HepG2 (cell line): ENCODE measurements around the gene SIX4. TPM values are rescaled to one million over a fixed set of nuclear protein-coding genes. Genes with fewer than 3 reads are reported as not detected.

Experiments used
- CCDC6 ChIP-seq: sonication (generic); formaldehyde crosslinking; IDR thresholded peaks from 2 replicates; pipeline ENCODE4 v1.8.1; 2022; ENCODE audit warnings: mild to moderate bottlenecking, missing genetic modification reagents, moderate library complexity
- FIP1L1 ChIP-seq: fragments of 200-400 bp; formaldehyde crosslinking; IDR thresholded peaks from 2 replicates; pipeline ENCODE4 v1.6.1; 2018; ENCODE audit warnings: low read depth, mild to moderate bottlenecking, low read length, moderate library complexity, borderline replicate concordance; ENCODE audit not compliant: insufficient read depth
- GFI1 ChIP-seq: sonication (generic); formaldehyde crosslinking; IDR thresholded peaks from 2 replicates; pipeline ENCODE4 v1.5.0; 2020; ENCODE audit warnings: missing genetic modification reagents, mild to moderate bottlenecking, borderline replicate concordance
- NPAS2 ChIP-seq: sonication (generic); formaldehyde crosslinking; IDR thresholded peaks from 2 replicates; pipeline ENCODE4 v1.8.0; 2022; ENCODE audit warnings: mild to moderate bottlenecking, missing genetic modification reagents, borderline replicate concordance
- RFXANK ChIP-seq: IDR thresholded peaks from 2 replicates; pipeline ENCODE4 v1.6.1; 2016
- SRSF1 ChIP-seq: fragments of 200-400 bp; formaldehyde crosslinking; optimal IDR thresholded peaks from 2 replicates; pipeline ENCODE3; 2017; ENCODE audit warnings: mild to moderate bottlenecking, low read depth, low read length, moderate library complexity
- STAG1 ChIP-seq: sonication (generic); formaldehyde crosslinking; IDR thresholded peaks from 2 replicates; pipeline ENCODE4 v1.4.0; 2020; ENCODE audit warnings: missing genetic modification reagents
- TCF7 ChIP-seq: sonication (generic); IDR thresholded peaks from 2 replicates; pipeline ENCODE4 v1.6.1; 2016; ENCODE audit warnings: antibody characterized with exemption, low read depth
- ZBTB38 ChIP-seq: sonication (generic); formaldehyde crosslinking; IDR thresholded peaks from 2 replicates; pipeline ENCODE4 v1.5.1; 2020; ENCODE audit warnings: mild to moderate bottlenecking, missing genetic modification reagents
- ZNF10 ChIP-seq: sonication (generic); formaldehyde crosslinking; IDR thresholded peaks from 2 replicates; pipeline ENCODE4 v1.4.0; 2020; ENCODE audit warnings: mild to moderate bottlenecking, low read depth, missing genetic modification reagents, borderline replicate concordance
- ZNF264 ChIP-seq: sonication (generic); formaldehyde crosslinking; IDR thresholded peaks from 2 replicates; pipeline ENCODE4 v1.4.0; 2020; ENCODE audit warnings: missing genetic modification reagents
- ZNF30 ChIP-seq: sonication (generic); formaldehyde crosslinking; IDR thresholded peaks from 2 replicates; pipeline ENCODE4 v1.5.0; 2020; ENCODE audit warnings: mild to moderate bottlenecking, missing genetic modification reagents
- ZNF790 ChIP-seq: sonication (generic); formaldehyde crosslinking; IDR thresholded peaks from 2 replicates; pipeline ENCODE4 v1.8.0; 2022; ENCODE audit warnings: missing genetic modification reagents, mild to moderate bottlenecking, borderline replicate concordance
- polyA plus RNA-seq, 8 experiments: library from polyadenylated mRNA; depleted of rRNA in 3 of 8; stranded (reverse) in 7 of 8; unstranded in 1 of 8; fragments of >200 nt; fragmentation: Illumina TruSeq in 4 of 8; extraction: Trizol in 4 of 8; gene quantifications; 2 replicates each; pipeline versions ENCODE4 v1.2.1 to v1.2.3, GENCODE V29; 2011 to 2016; ENCODE audit warnings: low read depth in 4 of 8, missing spikeins in 1 of 8, mixed read lengths in 1 of 8; ENCODE audit not compliant: insufficient read depth in 1 of 8
- total RNA-seq, 5 experiments: library from RNA; depleted of rRNA; stranded (reverse); fragments of >200 nt; fragmentation: Illumina TruSeq; extraction: Trizol; gene quantifications; 2 replicates each; pipeline ENCODE4 v1.2.3, GENCODE V29; 2016; ENCODE audit warnings: low read depth in 1 of 5
- TF ChIP-seq, protein P1 (sequence below): IDR thresholded peaks from 2 replicates; pipeline ENCODE4 v1.4.0; 2020; ENCODE audit warnings: mild to moderate bottlenecking, missing genetic modification reagents
- TF ChIP-seq, protein P2 (sequence below): sonication (generic); formaldehyde crosslinking; IDR thresholded peaks from 2 replicates; pipeline ENCODE4 v1.8.1; 2023; ENCODE audit warnings: missing genetic modification reagents, inconsistent platforms, borderline replicate concordance
- TF ChIP-seq, protein P3 (sequence below): sonication (generic); formaldehyde crosslinking; IDR thresholded peaks from 2 replicates; pipeline ENCODE4 v1.8.0; 2022; ENCODE audit warnings: missing genetic modification reagents, low read depth, mild to moderate bottlenecking, borderline replicate concordance
- TF ChIP-seq, protein P4 (sequence below): sonication (generic); formaldehyde crosslinking; IDR thresholded peaks from 2 replicates; pipeline ENCODE4 v1.4.0; 2020; ENCODE audit warnings: mild to moderate bottlenecking, missing genetic modification reagents, borderline replicate concordance

SIX4 gene
- total and polyA plus RNA-seq, 2 of the 13 experiments (the other 11 are each of a cell fraction or from before 2014, with no cell fraction given): 5.0 to 6.0 TPM

DNA sequence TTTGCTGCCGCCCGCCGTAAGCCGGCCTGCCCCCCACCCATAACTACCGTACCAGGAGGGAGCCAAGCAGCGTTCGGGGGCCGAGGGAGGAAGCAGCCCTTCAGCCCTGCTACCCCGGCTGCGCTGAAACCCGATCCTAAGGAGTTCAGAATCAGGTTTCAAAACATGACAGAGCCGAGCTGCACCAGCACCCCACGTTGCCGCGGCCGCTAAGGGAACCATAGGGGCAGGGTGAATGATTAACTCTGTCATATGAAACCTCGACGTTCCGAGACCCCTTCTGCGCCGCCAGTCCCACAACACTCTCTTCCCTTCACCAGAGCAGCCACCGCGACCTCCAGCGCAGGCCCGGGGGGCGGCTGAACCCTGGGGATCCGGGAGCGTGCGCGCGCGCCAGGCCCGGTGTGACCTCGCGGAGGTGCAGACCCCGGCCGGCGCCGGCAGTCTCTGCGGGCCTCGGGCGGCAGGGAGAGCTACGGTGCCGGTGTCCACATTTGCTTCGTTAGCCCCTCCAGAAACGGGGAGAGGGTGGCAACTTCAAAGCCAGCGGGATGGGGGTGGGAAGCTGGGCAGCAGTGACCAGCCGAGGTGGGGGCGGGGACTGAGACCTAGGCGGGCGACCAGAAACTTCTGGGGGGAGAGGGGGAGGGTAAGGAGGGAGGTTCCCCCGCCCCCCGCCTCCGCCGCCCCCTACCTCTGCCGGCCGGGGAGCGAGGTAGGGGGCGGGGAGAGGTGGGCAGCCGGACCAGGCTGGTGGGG, 1.6 kb downstream of the SIX4 start (continued):
- TF ChIP-seq ZNF10 (CRISPR knock-in tag) (no peak), FIP1L1 (no peak), ZNF30 (no peak), ZNF264 (CRISPR knock-in tag) (no peak), SRSF1 (no peak), STAG1 (CRISPR knock-in tag) (peak; percentile 32), RFXANK (no peak), CCDC6 (no peak), ZBTB38 (CRISPR knock-in tag) (peak; percentile 60), ZNF790 (CRISPR knock-in tag) (0 out of 2 replicates have a peak, but pooled peaks have one; percentile 42), NPAS2 (no peak), TCF7 (peak; percentile 5; the same call in 1 of the 2 replicates), GFI1 (no peak)
- TF ChIP-seq, protein P1, sequence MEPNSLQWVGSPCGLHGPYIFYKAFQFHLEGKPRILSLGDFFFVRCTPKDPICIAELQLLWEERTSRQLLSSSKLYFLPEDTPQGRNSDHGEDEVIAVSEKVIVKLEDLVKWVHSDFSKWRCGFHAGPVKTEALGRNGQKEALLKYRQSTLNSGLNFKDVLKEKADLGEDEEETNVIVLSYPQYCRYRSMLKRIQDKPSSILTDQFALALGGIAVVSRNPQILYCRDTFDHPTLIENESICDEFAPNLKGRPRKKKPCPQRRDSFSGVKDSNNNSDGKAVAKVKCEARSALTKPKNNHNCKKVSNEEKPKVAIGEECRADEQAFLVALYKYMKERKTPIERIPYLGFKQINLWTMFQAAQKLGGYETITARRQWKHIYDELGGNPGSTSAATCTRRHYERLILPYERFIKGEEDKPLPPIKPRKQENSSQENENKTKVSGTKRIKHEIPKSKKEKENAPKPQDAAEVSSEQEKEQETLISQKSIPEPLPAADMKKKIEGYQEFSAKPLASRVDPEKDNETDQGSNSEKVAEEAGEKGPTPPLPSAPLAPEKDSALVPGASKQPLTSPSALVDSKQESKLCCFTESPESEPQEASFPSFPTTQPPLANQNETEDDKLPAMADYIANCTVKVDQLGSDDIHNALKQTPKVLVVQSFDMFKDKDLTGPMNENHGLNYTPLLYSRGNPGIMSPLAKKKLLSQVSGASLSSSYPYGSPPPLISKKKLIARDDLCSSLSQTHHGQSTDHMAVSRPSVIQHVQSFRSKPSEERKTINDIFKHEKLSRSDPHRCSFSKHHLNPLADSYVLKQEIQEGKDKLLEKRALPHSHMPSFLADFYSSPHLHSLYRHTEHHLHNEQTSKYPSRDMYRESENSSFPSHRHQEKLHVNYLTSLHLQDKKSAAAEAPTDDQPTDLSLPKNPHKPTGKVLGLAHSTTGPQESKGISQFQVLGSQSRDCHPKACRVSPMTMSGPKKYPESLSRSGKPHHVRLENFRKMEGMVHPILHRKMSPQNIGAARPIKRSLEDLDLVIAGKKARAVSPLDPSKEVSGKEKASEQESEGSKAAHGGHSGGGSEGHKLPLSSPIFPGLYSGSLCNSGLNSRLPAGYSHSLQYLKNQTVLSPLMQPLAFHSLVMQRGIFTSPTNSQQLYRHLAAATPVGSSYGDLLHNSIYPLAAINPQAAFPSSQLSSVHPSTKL (CRISPR knock-in tag): no peak; the same call in none of the 2 replicates
- TF ChIP-seq, protein P2, sequence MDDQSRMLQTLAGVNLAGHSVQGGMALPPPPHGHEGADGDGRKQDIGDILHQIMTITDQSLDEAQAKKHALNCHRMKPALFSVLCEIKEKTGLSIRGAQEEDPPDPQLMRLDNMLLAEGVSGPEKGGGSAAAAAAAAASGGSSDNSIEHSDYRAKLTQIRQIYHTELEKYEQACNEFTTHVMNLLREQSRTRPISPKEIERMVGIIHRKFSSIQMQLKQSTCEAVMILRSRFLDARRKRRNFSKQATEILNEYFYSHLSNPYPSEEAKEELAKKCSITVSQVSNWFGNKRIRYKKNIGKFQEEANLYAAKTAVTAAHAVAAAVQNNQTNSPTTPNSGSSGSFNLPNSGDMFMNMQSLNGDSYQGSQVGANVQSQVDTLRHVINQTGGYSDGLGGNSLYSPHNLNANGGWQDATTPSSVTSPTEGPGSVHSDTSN (CRISPR knock-in tag): no peak
- TF ChIP-seq, protein P3, sequence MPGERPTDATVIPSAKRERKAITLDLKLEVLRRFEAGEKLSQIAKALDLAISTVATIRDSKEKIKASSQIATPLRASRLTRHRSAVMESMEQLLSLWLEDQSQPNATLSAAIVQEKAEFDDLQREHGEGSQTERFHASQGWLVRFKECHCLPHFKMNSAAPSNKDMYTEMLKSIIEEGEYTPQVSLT (CRISPR knock-in tag): no peak
- TF ChIP-seq, protein P4, sequence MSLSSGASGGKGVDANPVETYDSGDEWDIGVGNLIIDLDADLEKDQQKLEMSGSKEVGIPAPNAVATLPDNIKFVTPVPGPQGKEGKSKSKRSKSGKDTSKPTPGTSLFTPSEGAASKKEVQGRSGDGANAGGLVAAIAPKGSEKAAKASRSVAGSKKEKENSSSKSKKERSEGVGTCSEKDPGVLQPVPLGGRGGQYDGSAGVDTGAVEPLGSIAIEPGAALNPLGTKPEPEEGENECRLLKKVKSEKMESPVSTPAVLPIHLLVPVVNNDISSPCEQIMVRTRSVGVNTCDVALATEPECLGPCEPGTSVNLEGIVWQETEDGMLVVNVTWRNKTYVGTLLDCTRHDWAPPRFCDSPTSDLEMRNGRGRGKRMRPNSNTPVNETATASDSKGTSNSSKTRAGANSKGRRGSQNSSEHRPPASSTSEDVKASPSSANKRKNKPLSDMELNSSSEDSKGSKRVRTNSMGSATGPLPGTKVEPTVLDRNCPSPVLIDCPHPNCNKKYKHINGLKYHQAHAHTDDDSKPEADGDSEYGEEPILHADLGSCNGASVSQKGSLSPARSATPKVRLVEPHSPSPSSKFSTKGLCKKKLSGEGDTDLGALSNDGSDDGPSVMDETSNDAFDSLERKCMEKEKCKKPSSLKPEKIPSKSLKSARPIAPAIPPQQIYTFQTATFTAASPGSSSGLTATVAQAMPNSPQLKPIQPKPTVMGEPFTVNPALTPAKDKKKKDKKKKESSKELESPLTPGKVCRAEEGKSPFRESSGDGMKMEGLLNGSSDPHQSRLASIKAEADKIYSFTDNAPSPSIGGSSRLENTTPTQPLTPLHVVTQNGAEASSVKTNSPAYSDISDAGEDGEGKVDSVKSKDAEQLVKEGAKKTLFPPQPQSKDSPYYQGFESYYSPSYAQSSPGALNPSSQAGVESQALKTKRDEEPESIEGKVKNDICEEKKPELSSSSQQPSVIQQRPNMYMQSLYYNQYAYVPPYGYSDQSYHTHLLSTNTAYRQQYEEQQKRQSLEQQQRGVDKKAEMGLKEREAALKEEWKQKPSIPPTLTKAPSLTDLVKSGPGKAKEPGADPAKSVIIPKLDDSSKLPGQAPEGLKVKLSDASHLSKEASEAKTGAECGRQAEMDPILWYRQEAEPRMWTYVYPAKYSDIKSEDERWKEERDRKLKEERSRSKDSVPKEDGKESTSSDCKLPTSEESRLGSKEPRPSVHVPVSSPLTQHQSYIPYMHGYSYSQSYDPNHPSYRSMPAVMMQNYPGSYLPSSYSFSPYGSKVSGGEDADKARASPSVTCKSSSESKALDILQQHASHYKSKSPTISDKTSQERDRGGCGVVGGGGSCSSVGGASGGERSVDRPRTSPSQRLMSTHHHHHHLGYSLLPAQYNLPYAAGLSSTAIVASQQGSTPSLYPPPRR (CRISPR knock-in tag): peak; percentile 22; the same call in 1 of the 2 replicates
